HG03565 (cell line): Measurements from ENCODE around the gene AP3B2.

Source experiments
- ATAC-seq: cut with Tn5 transposase; IDR thresholded peaks from one replicate; pipeline ENCODE4 v1.9.1; 2021; ENCODE audit warnings: mild to moderate bottlenecking, moderate library complexity; ENCODE audit not compliant: unreplicated experiment

The AP3B2 gene

GRCh38 chr15:82697735-82698407, 11.8 kb downstream of the AP3B2 start:
- no peak for ATAC-seq

- no peak for ATAC-seq
Observed at GRCh38 chr15:82692171-82692570, 17.5 kb downstream of the AP3B2 start.

- no peak for ATAC-seq
Observed at GRCh38 chr15:82689147-82689546, 20.5 kb downstream of the AP3B2 start.

- no peak for ATAC-seq
Observed at GRCh38 chr15:82688691-82689090, 21.0 kb downstream of the AP3B2 start.

- no peak for ATAC-seq
Observed at GRCh38 chr15:82681371-82681770, 28.3 kb downstream of the AP3B2 start.

GRCh38 chr15:82680200-82681102, 29.2 kb downstream of the AP3B2 start:
- peak; percentile 69 for ATAC-seq

GRCh38 chr15:82679626-82680199, 30.0 kb downstream of the AP3B2 start:
- no peak for ATAC-seq

- no peak for ATAC-seq
Observed at GRCh38 chr15:82677720-82678323, 31.9 kb downstream of the AP3B2 start.

GRCh38 chr15:82674873-82675272, 34.8 kb downstream of the AP3B2 start:
- ATAC-seq = no peak

GRCh38 chr15:82670699-82671098, 39.0 kb downstream of the AP3B2 start:
- ATAC-seq = no peak

- ATAC-seq = no peak
Observed at GRCh38 chr15:82666606-82667005, 43.1 kb downstream of the AP3B2 start.

GRCh38 chr15:82664021-82664420, 45.7 kb downstream of the AP3B2 start:
- no peak for ATAC-seq

GRCh38 chr15:82663186-82663600, 46.5 kb downstream of the AP3B2 start:
- no peak for ATAC-seq

GRCh38 chr15:82662641-82663040, 47.0 kb downstream of the AP3B2 start:
- ATAC-seq = no peak

- no peak for ATAC-seq
Observed at GRCh38 chr15:82660378-82660777, 49.3 kb downstream of the AP3B2 start.

- ATAC-seq = no peak
Observed at GRCh38 chr15:82656641-82657266, 52.9 kb downstream of the AP3B2 start.

- no peak for ATAC-seq
Observed at GRCh38 chr15:82655606-82656005, 54.1 kb downstream of the AP3B2 start.

- ATAC-seq = no peak
Observed at GRCh38 chr15:82653483-82654168, 56.0 kb downstream of the AP3B2 start.

- ATAC-seq = no peak
Observed at GRCh38 chr15:82651708-82652107, 58.0 kb downstream of the AP3B2 start.

- ATAC-seq = no peak
Observed at GRCh38 chr15:82650046-82650670, 59.5 kb downstream of the AP3B2 start.
